K562 (cell line): ENCODE results near the gene PXN. TPM values are rescaled to one million over a fixed set of nuclear protein-coding genes. Genes with fewer than 3 reads are reported as not detected.
A peak's percentile ranks its signal among the peaks of the same experiment; 100 is the strongest.

Experiments used
- ADNP ChIP-seq: fragments of 200-800 bp; sonication (Bioruptor generic); IDR thresholded peaks from 2 replicates; pipeline ENCODE4 v1.6.1; 2016; ENCODE audit warnings: missing genetic modification characterization, missing compliant biosample characterization
- ARNT ChIP-seq, 2 experiments: fragments of 450-650 bp; IDR thresholded peaks; 2 replicates each; pipeline ENCODE4 v1.6.1; 2016; ENCODE audit warnings: mild to moderate bottlenecking in 1 of 2
- C11orf30 ChIP-seq: fragments of 450-650 bp; IDR thresholded peaks from 2 replicates; pipeline ENCODE4 v1.6.1; 2016; ENCODE audit warnings: low read depth, mild to moderate bottlenecking
- CBX3 ChIP-seq, 2 experiments: IDR thresholded peaks; 1 replicate in 1 of 2; 2 replicates in 1 of 2; pipeline ENCODE4 v1.6.1; 2012; ENCODE audit warnings: inconsistent platforms in 2 of 2, low read length in 2 of 2, borderline replicate concordance in 1 of 2, control low read depth in 1 of 2
- CHD2 ChIP-seq: IDR thresholded peaks from 2 replicates; pipeline ENCODE4 v1.6.1; 2011; ENCODE audit warnings: low read depth, low read length
- E2F6 ChIP-seq, 2 experiments: IDR thresholded peaks; 2 replicates each; pipeline ENCODE4 v1.6.1; 2011; ENCODE audit warnings: borderline replicate concordance in 1 of 2, control low read depth in 1 of 2, low read depth in 1 of 2, low read length in 1 of 2, mild to moderate bottlenecking in 1 of 2, mixed read lengths in 1 of 2, moderate library complexity in 1 of 2; ENCODE audit not compliant: insufficient read depth in 1 of 2, insufficient read length in 1 of 2, poor library complexity in 1 of 2, severe bottlenecking in 1 of 2; ENCODE audit errors: extremely low read depth in 1 of 2
- GTF2F1 ChIP-seq: IDR thresholded peaks from 2 replicates; pipeline ENCODE4 v1.6.1; 2011; ENCODE audit warnings: low read depth, low read length, improper control_type of control experiment
- MTA2 ChIP-seq: fragments of 450-650 bp; IDR thresholded peaks from 2 replicates; pipeline ENCODE4 v1.6.1; 2016; ENCODE audit warnings: low read depth
- SPI1 ChIP-seq: IDR thresholded peaks from 2 replicates; pipeline ENCODE4 v1.6.1; 2011; ENCODE audit warnings: low read depth, low read length, control low read depth, borderline replicate concordance
- TAF9B ChIP-seq: fragments of 450-650 bp; IDR thresholded peaks from 2 replicates; pipeline ENCODE4 v1.6.1; 2018; ENCODE audit warnings: mild to moderate bottlenecking; ENCODE audit not compliant: partially characterized antibody
- VEZF1 ChIP-seq: fragments of 200-800 bp; sonication (Bioruptor generic); IDR thresholded peaks from 2 replicates; pipeline ENCODE4 v1.6.1; 2017; ENCODE audit warnings: missing genetic modification characterization, missing compliant biosample characterization
- ZHX1 ChIP-seq: fragments of 150-350 bp; conservative IDR thresholded peaks from 2 replicates; pipeline ENCODE4 v1.6.1; 2014; ENCODE audit warnings: low read length
- polyA plus RNA-seq, 8 experiments: library from polyadenylated mRNA; depleted of rRNA in 4 of 8; stranded (reverse) in 5 of 8; unstranded in 3 of 8; fragments of >200 nt; fragmentation: Nextera tagmentation in 2 of 8; fragmentation: Illumina TruSeq in 1 of 8; extraction: Ambion mirVana in 2 of 8; extraction: Trizol in 1 of 8; gene quantifications; 2 replicates each; pipeline versions ENCODE4 v1.2.1 to v1.2.3, GENCODE V29; 2011 to 2014; ENCODE audit warnings: inconsistent platforms in 1 of 8, missing spikeins in 1 of 8
- total RNA-seq, 7 experiments: library from RNA; depleted of rRNA in 6 of 7; stranded (reverse); fragments of >200 nt in 6 of 7; fragmentation: Illumina TruSeq in 2 of 7; extraction: Trizol in 2 of 7; gene quantifications; 2 replicates each; pipeline versions ENCODE4 v1.2.1 to v1.2.3, GENCODE V29; 2011 to 2021; ENCODE audit warnings: low replicate concordance in 1 of 7
- TF ChIP-seq, protein P1 (sequence below): fragments of 250-450 bp; sonication (Bioruptor Pico); IDR thresholded peaks from 2 replicates; pipeline ENCODE4 v1.4.0; 2020; ENCODE audit warnings: mild to moderate bottlenecking
- TF ChIP-seq, protein P2 (sequence below): fragments of 250-450 bp; sonication (Bioruptor Pico); IDR thresholded peaks from 2 replicates; pipeline ENCODE4 v1.5.1; 2021; ENCODE audit warnings: mild to moderate bottlenecking
- TF ChIP-seq, protein P3 (sequence below): fragments of 250-450 bp; sonication (Bioruptor Pico); IDR thresholded peaks from 2 replicates; pipeline ENCODE4 v1.4.0; 2020; ENCODE audit warnings: borderline replicate concordance

Gene PXN
- total and polyA plus RNA-seq, 9 of the 15 experiments (the other 6 are each of a cell fraction or from before 2014, with no cell fraction given) = 4.0 to 74.1 (median 18.6) TPM

GRCh38 chr12:120301962-120302815, 36.7 kb upstream of the PXN start, which contains the start of gene SIRT4 (continued):
- TF ChIP-seq E2F6 (IDR thresholded peaks at IDR 0.05; ENCODE audit: borderline replicate concordance in 1 of 2, extremely low read depth in 1 of 2, insufficient read depth in 1 of 2, insufficient read length in 1 of 2, low read depth in 1 of 2, low read length in 1 of 2, poor library complexity in 1 of 2, severe bottlenecking in 1 of 2) (peak; percentile 57 to 60), ZHX1 (no peak), MTA2 (peak; percentile 25; the same call in 1 of the 2 replicates), ARNT (IDR thresholded peaks at IDR 0.05) (peak in 1 of 2 experiments; percentile 91), CHD2 (no peak), ADNP (tag) (peak; percentile 55; the same call in 1 of the 2 replicates), SPI1 (no peak), CBX3 (IDR thresholded peaks at IDR 0.05; ENCODE audit: borderline replicate concordance in 1 of 2, low read length in 2 of 2) (peak in 1 of 2 experiments; percentile 65; a peak in 1 of 3 replicates), GTF2F1 (no peak), C11orf30 (0 out of 2 replicates have a peak, but pooled peaks have one; percentile 32), VEZF1 (CRISPR knock-in tag) (0 out of 2 replicates have a peak, but pooled peaks have one; percentile 44), TAF9B (peak; percentile 65)
- TF ChIP-seq, protein P1, sequence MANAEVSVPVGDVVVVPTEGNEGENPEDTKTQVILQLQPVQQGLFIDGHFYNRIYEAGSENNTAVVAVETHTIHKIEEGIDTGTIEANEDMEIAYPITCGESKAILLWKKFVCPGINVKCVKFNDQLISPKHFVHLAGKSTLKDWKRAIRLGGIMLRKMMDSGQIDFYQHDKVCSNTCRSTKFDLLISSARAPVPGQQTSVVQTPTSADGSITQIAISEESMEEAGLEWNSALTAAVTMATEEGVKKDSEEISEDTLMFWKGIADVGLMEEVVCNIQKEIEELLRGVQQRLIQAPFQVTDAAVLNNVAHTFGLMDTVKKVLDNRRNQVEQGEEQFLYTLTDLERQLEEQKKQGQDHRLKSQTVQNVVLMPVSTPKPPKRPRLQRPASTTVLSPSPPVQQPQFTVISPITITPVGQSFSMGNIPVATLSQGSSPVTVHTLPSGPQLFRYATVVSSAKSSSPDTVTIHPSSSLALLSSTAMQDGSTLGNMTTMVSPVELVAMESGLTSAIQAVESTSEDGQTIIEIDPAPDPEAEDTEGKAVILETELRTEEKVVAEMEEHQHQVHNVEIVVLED (CRISPR knock-in tag) = 0 out of 2 replicates have a peak, but pooled peaks have one; percentile 15
- TF ChIP-seq, protein P2, sequence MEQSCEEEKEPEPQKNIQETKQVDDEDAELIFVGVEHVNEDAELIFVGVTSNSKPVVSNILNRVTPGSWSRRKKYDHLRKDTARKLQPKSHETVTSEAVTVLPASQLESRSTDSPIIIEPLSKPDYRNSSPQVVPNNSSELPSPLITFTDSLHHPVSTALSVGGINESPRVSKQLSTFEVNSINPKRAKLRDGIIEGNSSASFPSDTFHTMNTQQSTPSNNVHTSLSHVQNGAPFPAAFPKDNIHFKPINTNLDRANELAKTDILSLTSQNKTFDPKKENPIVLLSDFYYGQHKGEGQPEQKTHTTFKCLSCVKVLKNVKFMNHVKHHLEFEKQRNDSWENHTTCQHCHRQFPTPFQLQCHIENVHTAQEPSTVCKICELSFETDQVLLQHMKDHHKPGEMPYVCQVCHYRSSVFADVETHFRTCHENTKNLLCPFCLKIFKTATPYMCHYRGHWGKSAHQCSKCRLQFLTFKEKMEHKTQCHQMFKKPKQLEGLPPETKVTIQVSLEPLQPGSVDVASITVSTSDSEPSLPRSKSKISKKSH = no peak
- TF ChIP-seq, protein P3, sequence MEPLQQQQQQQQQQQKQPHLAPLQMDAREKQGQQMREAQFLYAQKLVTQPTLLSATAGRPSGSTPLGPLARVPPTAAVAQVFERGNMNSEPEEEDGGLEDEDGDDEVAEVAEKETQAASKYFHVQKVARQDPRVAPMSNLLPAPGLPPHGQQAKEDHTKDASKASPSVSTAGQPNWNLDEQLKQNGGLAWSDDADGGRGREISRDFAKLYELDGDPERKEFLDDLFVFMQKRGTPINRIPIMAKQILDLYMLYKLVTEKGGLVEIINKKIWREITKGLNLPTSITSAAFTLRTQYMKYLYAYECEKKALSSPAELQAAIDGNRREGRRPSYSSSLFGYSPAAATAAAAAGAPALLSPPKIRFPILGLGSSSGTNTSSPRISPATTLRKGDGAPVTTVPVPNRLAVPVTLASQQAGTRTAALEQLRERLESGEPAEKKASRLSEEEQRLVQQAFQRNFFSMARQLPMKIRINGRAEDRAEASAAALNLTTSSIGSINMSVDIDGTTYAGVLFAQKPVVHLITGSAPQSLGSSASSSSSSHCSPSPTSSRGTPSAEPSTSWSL (CRISPR knock-in tag) = no peak
